ENCODE data around the gene IL22RA1. TPM values are rescaled to one million over a fixed set of nuclear protein-coding genes. Genes with fewer than 3 reads are reported as not detected.

The IL22RA1 gene
- total RNA-seq, 1 experiment from 2014 or later, result 0.13 TPM

DNA sequence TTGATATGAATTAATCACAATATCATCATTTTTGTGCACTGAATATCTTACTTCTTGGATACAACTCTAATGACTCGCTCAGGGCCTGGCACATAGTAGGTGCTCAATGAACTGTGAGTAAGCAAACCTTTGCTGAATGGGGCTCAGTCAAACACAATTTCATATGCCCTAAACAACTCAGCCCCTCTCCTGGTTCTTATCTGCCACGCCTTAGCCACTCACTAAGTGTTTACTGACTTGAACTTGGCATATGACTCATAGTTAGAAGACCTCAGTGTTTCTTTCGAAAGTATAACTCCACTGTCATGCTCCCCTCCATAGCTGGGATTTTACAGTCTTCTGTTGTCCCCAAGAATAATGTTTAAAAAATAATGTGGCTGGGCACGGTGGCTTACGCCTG is 48.9 kb upstream of the IL22RA1 start:
- no peak overlapping the region for H3K27ac Mint-ChIP-seq
- H3K23ac ChIP-seq (ENCODE audit: insufficient read length, low read depth, low read length), result no peak overlapping the region
- no peak overlapping the region for H3T11ph ChIP-seq (ENCODE audit: low read length)
- WGBS (ENCODE audit: extremely low coverage, insufficient read length, low lambda C conversion rate), result no CpG with 5 or more reads among the region's 5 CpGs
- no peak overlapping the region for H2AFZ ChIP-seq (ENCODE audit: low read length)
- H3K27ac ChIP-seq (ENCODE audit: insufficient read length, low read depth, low read length), result no peak overlapping the region
- H3K18ac ChIP-seq (ENCODE audit: insufficient read length, low read depth, low read length), result no peak overlapping the region
- no peaks in the 10 kb centered on the region for H3K4me1 ChIP-seq (ENCODE audit: insufficient read depth, low read length)
- no peak overlapping the region for H3K4ac ChIP-seq (ENCODE audit: low read depth, low read length)
- H2BK5ac ChIP-seq (ENCODE audit: insufficient read length, low read length), result no peak overlapping the region
- H4K5ac ChIP-seq (ENCODE audit: insufficient read length, low read depth, low read length), result no peak overlapping the region
- H3K9me3 Mint-ChIP-seq, result peaks cover 0 to 3% of the 10 kb centered on the region in 2 experiments; a peak in 1 of 5 replicates
- H2BK12ac ChIP-seq (ENCODE audit: insufficient read length, low read depth, low read length), result no peak overlapping the region
- H3K4me2 ChIP-seq (ENCODE audit: insufficient read depth, insufficient read length, low read length), result no peak overlapping the region
- H3K27me3 Mint-ChIP-seq (ENCODE audit: low read depth), result peaks cover 5% of the 10 kb centered on the region
- no peak overlapping the region for H4K8ac ChIP-seq (replicated peaks; ENCODE audit: insufficient read length, low read depth, low read length)
- no peak overlapping the region for H2BK120ac ChIP-seq (ENCODE audit: low read depth, low read length, poor library complexity, severe bottlenecking)
- no peak for DNase-seq
- H3K4me3 Mint-ChIP-seq, result no peak overlapping the region
- no peaks in the 10 kb centered on the region for H3K36me3 Mint-ChIP-seq (ENCODE audit: insufficient read depth in 1 of 3, low read depth in 3 of 3)
- H3K9me3 ChIP-seq (ENCODE audit: control insufficient read depth, low read depth, low read length), result no peaks in the 10 kb centered on the region
- H3K23me2 ChIP-seq (ENCODE audit: insufficient read length, low read depth, low read length, poor library complexity, severe bottlenecking), result peaks cover 6% of the 10 kb centered on the region
- H3K27me3 ChIP-seq (ENCODE audit: insufficient read depth, low read length), result no peaks in the 10 kb centered on the region
- H2AK5ac ChIP-seq (ENCODE audit: insufficient read length, low read length), result no peak overlapping the region
- no peak overlapping the region for H3K56ac ChIP-seq (ENCODE audit: insufficient read length, low read depth, low read length)
- H3K79me1 ChIP-seq (ENCODE audit: insufficient read depth, low read depth, low read length, poor library complexity, severe bottlenecking), result no peaks in the 10 kb centered on the region
- H3K4me1 Mint-ChIP-seq, result peaks cover 5 to 27% of the 10 kb centered on the region in 2 experiments; a peak in 3 of 4 replicates
- H3K79me2 ChIP-seq (ENCODE audit: insufficient read depth, low read length), result no peaks in the 10 kb centered on the region
- H4K20me1 ChIP-seq (ENCODE audit: control insufficient read depth, insufficient read depth, insufficient read length), result no peaks in the 10 kb centered on the region
- H4K91ac ChIP-seq (ENCODE audit: insufficient read length, low read depth, low read length), result no peak overlapping the region
- TF ChIP-seq, protein P1, sequence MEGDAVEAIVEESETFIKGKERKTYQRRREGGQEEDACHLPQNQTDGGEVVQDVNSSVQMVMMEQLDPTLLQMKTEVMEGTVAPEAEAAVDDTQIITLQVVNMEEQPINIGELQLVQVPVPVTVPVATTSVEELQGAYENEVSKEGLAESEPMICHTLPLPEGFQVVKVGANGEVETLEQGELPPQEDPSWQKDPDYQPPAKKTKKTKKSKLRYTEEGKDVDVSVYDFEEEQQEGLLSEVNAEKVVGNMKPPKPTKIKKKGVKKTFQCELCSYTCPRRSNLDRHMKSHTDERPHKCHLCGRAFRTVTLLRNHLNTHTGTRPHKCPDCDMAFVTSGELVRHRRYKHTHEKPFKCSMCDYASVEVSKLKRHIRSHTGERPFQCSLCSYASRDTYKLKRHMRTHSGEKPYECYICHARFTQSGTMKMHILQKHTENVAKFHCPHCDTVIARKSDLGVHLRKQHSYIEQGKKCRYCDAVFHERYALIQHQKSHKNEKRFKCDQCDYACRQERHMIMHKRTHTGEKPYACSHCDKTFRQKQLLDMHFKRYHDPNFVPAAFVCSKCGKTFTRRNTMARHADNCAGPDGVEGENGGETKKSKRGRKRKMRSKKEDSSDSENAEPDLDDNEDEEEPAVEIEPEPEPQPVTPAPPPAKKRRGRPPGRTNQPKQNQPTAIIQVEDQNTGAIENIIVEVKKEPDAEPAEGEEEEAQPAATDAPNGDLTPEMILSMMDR (conservative IDR thresholded peaks at IDR 0.05), result no peak
- no peak overlapping the region for H2BK15ac ChIP-seq (ENCODE audit: low read depth, low read length)
- H2BK20ac ChIP-seq (ENCODE audit: low read depth, low read length, poor library complexity, severe bottlenecking), result no peak overlapping the region
- no peak overlapping the region for H3K9ac ChIP-seq (ENCODE audit: extremely low read depth, insufficient read length, low read length)
- no peak overlapping the region for H3K14ac ChIP-seq (ENCODE audit: insufficient read depth, low read length)

All from H9 (cell line).